Fibroblast of skin of left biceps (primary cell): ENCODE measurements around the gene DHRS13.
"Not testable (repeated sequence)": the region's sequence is repeated elsewhere in the genome, so short reads cannot be mapped to it uniquely, and the experiment has no call there.

Experiments
- DNase-seq, 2 experiments: peaks; one replicate each; pipeline ENCODE4 v3.0.0-alpha.2; 2013; ENCODE audit warnings: low read depth in 2 of 2

The DHRS13 gene

DNA sequence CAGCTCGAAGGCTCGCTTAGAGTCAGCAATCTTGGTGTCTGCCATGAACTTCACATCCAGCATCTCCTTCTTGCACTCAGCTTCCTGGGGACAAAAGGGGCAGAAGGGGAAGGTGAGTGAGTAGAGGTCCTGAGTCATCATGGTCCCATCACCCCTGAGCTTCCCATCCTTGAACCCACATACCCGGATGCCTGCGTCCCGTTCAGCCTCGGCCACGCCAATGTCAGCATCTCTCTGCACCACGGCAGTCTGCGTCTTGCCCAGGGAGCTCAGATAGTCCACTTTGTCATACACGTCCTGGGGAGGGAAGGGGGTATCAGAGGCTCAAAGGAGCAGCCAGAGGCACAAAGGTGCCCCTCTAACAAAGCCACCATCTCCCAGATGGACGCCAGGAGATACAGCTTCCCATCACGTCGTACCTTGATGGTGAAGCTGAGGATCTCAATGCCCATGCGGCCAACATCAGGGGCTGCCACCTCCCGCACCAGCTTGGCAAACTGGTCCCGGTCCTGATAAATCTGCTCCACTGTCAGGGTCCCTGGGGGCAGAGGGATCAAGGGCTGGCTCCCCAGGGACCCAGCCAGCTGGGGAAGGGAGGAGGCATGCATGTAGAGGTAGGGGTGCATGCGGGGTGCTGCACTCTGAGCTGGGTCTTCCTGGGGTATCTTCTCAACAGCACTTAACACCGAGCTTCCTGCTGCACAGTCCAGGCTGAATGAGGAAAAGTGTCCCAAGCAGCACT, 20.6 kb downstream of the DHRS13 start:
- no peak for DNase-seq

DNA sequence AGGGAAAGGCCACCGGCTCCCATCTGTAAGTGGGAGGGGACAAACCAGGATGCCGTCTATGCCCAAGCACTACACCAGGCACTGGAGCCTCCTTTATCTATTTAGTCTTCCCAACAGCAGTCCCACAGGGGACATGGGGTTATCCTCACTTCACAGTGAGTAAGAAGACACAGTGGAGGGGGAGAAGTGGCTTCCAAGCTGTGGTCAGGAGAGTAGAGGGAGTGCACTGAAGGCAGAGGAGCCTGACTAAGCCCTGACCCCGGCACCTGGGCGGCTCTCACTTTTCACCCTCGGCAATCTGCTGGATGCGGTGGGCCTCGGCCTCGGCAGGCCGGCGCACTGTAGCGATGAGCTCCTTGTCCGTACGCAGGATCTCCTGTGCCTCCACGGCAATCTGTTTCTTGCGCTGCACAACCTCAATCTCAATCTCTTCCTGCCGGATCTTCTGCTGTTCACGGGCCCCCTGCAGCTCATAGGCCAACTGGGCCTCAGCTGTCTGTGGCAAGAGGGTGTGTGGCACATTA, 21.3 kb downstream of the DHRS13 start:
- DNase-seq = no peak

DNA sequence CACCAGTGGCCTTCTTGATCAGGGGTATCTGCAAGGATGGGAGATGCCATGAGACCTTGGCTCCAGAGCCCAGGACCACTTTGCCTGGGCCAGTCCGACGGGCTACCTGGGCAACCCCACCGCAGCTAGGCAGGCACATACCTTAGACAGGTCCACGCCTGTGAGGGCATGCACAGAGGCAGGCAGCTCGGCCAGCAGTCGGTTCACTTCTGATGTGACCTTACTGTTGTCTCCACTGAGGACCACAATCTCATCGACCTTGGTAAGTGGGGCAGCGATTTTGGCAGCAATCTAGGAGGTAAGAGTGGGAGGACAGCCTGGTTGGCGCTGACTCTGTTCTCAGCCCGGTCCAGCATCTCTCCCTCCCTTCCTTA, 22.3 kb downstream of the DHRS13 start:
- DNase-seq = no peak

DNA sequence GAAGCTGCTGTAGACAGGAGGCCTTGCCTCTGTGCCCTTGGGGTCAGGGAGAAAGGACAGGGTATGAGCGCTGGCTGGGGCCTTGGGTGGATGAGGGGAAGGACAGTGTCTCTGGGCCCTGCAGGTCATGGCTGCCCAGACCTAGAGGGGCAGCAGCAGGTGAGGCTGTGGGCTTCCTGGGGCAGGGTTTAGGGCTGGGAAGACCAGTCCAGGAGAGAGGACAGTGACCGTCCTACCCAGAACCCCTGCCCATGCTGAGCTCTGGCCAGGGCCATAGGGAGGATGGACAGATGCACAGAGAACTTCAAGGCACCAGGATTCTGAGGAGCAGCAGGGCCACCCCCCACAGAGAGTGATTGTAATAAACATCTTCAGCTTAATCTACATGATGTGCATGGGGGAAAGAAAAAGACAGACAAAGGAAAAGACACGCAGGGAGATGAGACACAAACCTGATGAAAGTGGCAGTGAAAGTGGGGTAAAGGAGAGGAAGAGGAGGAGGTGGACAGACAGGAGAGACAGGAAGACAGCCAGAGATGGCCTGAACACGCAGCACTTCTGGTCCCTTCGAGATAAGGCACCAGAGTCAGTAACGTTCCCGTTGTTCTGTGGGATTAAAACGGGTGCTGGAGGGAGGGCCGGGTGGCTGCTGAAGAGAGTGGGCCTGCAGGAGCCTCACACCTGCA, 22.9 kb downstream of the DHRS13 start:
- DNase-seq = no peak

DNA sequence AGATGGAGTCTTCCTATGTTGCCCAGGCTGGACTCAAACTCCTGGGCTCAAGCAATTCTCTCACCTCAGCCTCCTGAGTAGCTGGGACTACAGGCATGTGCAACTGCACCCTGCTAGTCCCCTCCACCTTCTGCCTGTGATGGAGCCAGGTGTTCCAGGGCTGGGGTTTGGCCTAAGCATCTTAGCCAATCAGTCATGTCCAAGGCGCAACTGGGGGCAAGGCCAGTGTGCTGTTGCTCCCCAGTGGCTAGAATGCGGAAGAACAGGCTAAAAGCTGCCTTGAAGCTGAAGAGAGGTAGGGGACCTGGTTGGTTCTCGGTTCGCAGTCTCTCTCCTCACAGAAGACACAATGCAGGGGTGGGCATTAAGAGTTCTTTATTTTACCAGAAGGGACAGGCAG, 23.9 kb downstream of the DHRS13 start:
- DNase-seq = no peak

DNA sequence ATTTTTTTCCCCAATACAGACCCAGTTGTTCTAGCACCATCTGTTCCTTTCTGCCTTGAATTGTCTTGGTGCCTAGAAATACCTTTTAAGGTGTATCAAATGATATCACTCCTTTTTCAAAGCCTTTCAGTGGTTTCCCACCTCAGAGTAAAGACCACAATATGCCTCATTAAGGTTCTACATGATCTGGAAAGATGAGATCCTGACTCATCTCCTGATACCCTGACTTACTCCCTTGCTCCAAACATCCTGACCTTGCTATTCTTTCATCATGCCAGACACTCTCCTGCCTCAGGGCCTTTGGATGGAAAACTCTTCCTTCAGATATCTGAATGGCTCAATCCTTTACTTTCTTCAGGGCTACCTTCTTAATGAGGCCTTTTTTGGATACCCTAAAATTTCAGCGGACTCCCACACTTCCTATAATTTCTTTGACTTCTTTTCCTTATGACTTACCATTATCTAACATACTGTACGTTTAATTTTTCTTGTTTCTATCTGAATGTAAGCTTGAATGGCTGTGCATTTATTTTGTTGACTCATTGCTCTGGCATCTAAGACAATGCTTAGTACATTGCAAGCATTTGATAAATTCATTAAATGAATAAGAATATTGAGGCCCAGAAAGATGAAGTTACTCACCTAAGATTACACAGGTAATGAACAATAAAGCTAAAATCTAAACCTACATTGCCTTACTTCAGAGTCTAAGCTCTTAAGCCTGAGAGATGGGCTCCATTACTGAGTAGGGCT, 24.5 kb downstream of the DHRS13 start:
- no peak for DNase-seq

DNA sequence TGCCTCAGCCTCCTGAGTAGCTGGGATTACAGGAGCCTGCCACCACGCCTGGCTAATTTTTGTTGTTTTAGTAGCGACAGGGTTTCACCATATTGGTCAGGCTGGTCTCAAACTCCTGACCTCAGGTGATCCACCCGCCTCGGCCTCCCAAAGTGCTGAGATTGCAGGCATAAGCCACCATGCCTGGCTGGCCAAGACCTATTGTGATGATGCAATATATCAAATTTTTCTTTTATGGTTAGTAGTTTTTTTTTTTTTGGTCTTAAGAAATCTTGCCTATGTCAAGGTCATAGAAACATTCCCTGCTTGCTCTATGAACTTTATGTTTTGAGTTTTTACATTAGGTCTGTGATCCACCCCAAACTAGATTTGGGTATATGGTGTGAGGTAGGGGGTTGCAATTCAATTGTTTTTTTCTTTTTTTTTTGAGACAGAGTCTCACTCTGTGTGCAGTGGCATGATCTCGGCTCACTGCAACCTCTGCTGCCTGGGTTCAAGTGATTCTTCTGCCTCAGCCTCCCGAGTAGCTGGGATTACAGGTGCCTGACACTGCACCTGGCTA, 25.6 kb downstream of the DHRS13 start:
- not testable (repeated sequence) for DNase-seq

DNA sequence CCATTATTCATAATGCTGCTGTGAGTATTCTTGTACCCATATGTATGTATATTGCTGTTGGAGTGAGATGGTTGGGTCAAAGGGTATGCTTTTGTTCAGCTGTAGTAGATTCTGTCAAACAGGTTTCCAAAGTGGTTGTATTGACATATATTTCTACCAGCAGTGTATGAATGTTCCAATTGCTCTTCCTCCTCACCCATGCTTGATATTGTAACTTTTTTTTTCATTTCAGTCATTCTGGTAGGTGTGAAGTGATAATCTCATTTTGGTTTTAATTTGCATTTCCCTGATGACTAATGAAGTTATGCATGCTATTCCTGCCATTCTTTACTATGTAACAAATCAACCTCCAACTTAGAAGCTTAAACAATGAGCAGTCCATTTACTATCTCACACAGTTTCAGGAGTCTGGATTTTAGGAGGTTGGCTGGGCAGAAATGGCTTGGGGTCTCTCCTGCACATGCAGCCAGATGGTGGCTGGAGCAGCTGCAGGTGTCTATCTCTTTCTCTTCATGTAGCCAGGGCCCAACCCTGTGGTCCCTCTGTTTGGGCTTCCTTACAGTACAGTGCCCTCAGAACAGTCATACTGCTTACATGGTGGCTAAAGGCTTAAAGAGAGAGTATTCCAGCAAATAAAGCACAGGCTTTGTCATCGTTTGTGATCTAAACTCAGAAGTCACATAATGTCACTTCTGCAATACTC, 26.9 kb downstream of the DHRS13 start:
- DNase-seq = no peak

DNA sequence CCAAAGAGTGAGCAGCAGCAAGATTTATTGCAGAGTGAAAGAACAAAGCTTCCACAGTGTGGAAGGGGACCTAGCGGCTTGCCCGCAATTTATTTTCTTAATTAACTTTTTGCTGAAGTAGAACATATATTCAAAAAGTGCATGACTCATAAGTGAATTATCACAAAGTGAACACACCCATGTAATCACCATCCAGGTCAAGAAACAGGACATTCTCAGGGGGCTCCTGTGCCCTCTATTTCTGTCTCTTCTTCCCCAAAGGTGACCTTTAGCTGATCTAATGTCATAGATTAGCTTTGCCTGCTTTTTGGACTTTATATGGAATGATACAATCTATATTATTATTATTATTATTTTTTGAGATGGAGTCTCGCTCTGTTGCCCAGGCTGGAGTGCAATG, 28.1 kb downstream of the DHRS13 start:
- DNase-seq = no peak

DNA sequence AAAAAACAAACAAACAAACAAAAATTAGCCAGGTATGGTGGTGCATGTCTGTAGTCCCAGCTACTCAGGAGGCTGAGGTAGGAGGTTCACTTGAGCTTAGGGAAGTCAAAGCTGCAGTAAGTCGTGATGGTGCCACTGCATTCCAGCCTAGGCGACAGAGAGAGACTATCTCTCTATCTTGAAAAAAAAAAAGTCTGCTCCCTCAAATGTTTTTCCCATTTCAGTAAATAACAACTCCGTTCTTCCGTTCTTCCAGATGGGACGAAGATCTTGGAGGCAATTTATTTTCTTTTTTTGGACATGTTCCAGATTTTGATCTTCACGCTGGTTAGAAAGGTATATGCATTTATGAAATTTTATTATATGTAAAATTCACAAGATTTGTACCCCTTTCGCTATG, 29.0 kb downstream of the DHRS13 start:
- DNase-seq = no peak

DNA sequence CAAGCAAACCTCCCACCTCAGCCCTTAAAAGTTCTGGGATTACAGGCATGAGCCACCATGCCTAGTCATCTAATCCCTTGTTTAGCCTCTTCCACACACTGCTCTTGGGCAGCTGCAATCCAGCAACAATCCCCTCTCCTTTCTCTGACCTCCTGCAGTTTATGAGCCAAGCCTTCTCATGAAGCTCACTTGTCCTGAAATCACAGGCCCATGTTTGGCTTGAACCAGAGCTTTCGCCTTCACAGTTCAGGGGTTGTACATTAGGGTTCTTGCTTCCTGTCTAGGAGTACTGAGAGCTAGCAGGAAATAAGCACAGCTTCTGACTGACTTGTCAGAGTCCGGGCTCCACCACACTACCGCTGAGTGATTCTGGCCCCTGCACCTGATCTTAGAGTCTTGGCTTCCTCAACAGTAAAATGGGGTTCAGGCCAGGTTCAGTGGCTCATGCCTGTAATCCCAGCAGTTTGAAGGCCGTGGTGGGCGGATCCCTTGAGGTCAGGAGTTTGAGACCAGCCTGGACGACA, 31.8 kb downstream of the DHRS13 start:
- no peak for DNase-seq

DNA sequence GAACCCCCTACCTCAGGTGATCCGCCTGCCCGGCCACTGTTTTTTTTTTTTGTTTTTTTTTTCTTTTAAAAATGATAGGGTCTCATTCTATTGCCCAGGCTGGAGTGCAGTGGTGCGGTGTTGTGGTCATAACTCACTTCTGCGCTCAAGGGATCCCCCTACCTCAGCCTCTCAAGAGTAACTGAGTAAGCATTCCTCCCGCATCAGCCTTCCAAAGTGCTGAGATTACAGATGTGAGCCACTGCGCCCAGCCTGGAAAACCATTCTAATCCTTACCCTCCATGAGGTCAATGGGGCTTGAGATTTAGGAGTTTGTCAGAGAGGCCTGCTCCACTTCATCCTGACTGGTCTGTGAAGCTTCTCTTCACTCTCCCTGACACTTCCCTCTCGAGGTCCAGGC, 35.6 kb downstream of the DHRS13 start:
- no peak for DNase-seq

DNA sequence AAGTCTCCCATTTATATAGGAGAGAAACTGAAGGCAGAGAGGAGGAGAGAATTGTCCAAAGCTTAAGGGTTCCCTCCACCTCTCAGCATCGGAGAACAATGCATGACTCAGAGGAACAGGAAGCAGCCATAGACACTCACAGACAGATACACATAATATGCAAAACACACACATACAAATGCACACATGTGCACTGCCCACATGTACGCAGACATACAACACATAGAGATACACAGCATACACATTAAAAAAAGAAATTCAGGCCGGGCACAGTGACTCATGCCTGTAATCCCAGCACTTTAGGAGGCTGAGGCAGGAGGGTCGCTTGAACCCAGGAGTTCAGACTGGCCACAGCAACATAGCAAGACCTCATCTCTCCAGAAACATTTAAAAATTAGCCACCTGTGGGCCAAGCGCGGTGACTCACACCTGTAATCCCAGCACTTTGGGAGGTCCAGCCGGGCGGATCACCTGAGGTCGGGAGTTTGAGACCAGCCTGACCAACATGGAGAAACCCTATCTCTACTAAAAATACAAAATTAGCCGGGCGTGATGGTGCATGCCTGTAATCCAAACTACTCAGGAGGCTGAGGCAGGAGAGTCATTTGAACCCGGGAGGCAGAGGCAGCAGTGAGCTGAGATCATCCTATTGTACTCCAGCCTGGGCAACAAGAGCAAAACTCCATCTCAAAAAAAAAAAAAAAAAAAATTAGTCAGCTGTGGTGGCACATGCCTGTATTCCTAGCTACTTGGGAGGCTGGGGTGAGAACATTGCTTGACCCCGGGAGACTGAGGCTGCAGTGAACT, 36.7 kb downstream of the DHRS13 start:
- DNase-seq = no peak

DNA sequence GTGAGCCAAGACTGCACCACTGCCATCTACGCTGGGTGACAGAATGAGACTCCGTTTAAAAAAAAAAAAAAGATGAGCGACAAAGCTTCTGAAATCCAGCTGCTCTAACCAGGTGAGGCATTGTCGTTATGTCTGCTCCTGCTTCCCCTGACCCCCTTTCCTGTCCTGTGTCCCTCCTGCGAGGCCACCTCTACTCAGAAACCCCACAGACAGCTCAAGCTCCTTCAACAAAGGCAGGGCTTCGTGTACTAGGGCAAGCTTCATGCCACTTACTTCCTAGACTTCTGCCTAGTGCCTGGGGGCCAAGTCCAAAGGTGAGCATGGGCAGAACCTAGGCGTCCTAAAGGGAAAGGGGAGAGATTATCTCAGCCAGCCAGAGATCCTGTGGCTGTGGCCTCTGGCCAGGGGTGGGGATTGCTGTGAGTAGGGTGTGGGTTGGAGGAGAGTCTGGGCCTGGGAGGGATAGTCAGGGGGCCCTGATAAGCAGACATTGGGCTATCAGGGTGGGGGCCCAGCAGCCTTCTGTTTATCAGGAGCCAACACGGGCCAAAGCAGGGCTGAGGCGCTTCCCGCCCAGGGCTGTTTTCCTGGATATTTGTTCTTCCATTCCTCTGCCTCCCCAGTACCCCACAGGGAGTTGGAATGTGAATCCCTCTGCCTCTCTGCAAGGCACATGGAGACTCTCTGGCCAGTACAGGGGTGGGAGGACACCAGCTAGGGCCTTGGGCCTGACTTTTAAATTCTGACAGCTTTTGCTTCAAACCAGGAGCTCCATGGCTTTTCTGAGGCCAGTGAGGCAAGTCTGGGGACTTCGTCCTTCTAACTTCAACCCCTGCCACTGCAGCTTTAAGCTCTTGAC, 37.7 kb downstream of the DHRS13 start:
- DNase-seq = no peak

DNA sequence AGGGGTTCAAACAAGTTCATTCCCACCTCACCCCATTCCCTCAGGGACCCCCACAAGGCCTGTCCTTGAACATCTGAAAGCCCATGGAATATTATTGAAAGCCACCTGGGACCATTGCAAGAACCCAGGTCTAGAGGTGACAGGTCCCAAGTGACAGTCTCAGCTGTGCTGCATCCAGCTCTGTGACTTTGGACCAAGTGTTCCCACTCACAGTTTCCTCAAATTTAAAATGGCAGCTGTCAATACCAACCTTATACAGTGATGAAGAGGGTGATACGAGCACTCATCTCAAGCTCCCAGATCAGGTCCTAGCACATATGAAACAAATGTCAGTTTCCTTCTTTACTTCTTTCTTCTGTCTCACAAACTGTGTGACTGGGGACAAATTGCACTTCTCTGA, 38.9 kb downstream of the DHRS13 start:
- no peak for DNase-seq

DNA sequence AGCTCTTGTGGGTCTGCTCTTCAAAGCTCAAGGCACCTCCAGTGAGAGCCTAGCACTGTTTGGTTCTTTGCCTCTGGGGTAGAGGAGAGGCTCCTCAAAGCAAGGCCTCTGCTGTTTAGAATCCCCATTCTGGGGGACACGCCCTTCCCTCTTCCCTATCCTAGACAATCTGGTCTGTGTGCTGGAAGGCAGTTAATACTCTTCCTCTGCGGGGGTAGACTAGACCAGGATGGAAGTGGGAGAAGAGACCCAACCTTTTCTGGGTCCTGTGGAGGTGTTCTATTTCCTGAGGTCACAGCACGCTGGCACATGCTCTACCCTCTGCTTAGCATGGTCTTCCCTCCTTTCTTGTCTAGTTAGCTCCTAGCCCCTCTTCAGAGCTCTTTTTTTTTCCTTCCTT, 40.3 kb downstream of the DHRS13 start:
- DNase-seq = no peak

DNA sequence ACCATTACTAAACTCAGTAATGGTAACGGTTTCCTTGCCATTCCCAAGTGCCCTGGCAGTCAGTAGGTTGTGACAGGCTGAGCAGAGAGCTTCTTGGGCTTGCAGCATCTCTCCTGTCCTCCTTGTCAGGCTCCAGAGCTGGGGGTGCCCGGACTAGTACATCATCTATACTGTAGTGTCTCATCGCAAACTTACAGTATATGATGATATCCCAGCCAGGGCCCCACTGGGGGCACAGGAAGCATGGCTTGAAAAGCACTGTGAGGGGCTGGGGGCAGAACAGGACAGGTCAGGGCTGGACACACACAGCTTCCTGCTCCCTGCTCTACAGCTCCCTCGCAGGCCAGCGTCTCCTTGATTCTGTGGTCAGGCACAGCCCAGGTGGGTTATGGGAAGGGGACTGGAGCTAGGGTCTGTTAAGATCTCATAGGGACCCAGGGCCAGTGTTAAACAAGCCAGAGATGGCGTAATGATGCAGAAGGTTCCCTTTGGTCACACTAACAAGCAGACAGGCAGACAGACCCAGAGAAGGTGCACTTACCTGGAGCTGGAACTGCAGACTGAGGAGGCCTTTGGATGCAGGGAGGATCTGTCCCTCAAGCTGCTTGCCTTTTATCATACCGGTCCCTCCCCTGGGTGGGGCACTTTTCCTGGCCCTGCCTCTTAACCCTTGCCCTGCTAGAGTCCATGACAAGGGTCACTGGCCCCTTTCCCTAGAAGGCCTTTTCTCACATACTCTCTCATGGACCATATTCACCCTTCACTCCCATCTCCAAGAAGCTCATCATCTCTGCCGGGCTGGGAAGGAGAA, 41.3 kb downstream of the DHRS13 start:
- no peak for DNase-seq

DNA sequence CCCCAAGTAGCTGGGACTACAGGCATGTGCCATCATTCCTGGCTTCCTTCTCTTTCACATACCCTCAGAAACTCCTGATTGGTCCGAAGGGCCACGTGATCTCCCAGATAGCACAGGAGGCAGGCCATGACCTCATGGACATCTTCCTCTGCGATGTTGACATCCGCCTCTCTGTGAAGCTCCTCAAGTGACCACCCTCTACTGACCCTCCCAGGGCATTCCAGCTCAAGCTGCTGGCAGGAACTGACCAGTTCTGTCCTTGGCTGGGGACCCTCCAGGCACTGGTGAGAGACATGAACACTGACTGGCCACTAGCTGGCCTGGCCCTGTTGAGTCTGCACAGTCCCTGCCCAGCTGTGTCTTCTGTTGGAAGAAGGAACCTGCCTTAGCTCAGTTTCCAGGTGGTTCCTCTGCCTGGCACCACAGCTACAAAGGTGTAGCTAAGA, 42.5 kb downstream of the DHRS13 start:
- no peak for DNase-seq
